NCI-H82 (cell line): ENCODE data around the gene MYLK3.

Source experiments
- DNase-seq: peaks from one replicate; lab custom pipeline; 2025; lab: John Stamatoyannopoulos, UW

MYLK3 gene

GRCh38 chr16:46757339-46758050 is 9.4 kb upstream of the MYLK3 start:
- DNase-seq = no peak

- DNase-seq = no peak
Observed at GRCh38 chr16:46756772-46757171, 8.6 kb upstream of the MYLK3 start.

- no peak for DNase-seq
Observed at GRCh38 chr16:46753015-46753414, 4.9 kb upstream of the MYLK3 start.

GRCh38 chr16:46751381-46751780 is 3.2 kb upstream of the MYLK3 start:
- DNase-seq = no peak

GRCh38 chr16:46748775-46749705 is 896 bp upstream of the MYLK3 start:
- DNase-seq = no peak

- DNase-seq = no peak
Observed at GRCh38 chr16:46746821-46747776, 1.0 kb downstream of the MYLK3 start.

- no peak for DNase-seq
Observed at GRCh38 chr16:46745617-46746016, 2.5 kb downstream of the MYLK3 start.

GRCh38 chr16:46743232-46743719 is 4.9 kb downstream of the MYLK3 start:
- peak; percentile 16 for DNase-seq

GRCh38 chr16:46739934-46740333 is 8.2 kb downstream of the MYLK3 start:
- no peak for DNase-seq

- DNase-seq = no peak
Observed at GRCh38 chr16:46737621-46738214, 10.4 kb downstream of the MYLK3 start.

GRCh38 chr16:46736695-46737094 is 11.4 kb downstream of the MYLK3 start:
- DNase-seq = no peak

- no peak for DNase-seq
Observed at GRCh38 chr16:46733319-46733830, 14.8 kb downstream of the MYLK3 start.

- no peak for DNase-seq
Observed at GRCh38 chr16:46732561-46732960, 15.6 kb downstream of the MYLK3 start.

- DNase-seq = no peak
Observed at GRCh38 chr16:46731691-46732555, 16.2 kb downstream of the MYLK3 start.

- no peak for DNase-seq
Observed at GRCh38 chr16:46730801-46731690, 17.1 kb downstream of the MYLK3 start.

- DNase-seq = no peak
Observed at GRCh38 chr16:46730126-46730525, 18.0 kb downstream of the MYLK3 start.

- no peak for DNase-seq
Observed at GRCh38 chr16:46729326-46729995, 18.7 kb downstream of the MYLK3 start.

GRCh38 chr16:46728806-46729205 is 19.3 kb downstream of the MYLK3 start:
- no peak for DNase-seq

- no peak for DNase-seq
Observed at GRCh38 chr16:46727630-46728029, 20.5 kb downstream of the MYLK3 start.
